ENCODE measurements around the gene ATG3. TPM values are rescaled to one million over a fixed set of nuclear protein-coding genes. Genes with fewer than 3 reads are reported as not detected.

ATG3 gene
- total RNA-seq, 2 experiments from 2014 or later = 84.6 to 109 TPM

DNA sequence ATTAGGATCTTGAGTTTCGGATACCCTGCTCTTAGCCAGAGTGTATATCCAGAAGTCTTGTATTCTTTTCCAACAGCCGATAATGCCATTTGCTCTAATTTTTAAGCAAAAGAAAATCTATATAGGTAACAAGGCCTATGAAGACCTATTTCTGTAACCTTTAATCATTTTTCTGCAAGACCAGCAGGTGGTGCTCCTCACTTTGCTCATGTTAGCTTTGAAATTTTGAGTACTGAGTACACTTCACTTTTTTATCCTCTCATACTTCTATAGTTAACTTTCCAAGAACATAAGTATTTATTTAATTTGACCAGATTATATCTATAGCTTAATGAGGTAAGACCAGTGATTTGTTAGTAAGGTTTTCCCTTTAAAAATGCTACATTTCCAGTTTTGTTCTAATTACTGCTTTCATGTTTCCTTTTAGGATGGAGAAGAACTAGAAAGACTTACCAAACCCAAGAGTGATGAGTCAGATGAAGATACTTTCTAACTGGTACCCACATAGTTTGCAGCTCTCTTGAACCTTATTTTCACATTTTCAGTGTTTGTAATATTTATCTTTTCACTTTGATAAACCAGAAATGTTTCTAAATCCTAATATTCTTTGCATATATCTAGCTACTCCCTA lies 20.6 kb upstream of the ATG3 start:
- H3K36me3 ChIP-seq (ENCODE audit: insufficient read depth, low read length) = peaks cover 79% of the 10 kb centered on the region

GRCh38 chr3:112579697-112580096 lies 17.9 kb upstream of the ATG3 start:
- Histone ChIP-seq H3K9me2 (ENCODE audit: insufficient read depth, low read length) (no peaks in the 10 kb centered on the region), H3K36me3 (ENCODE audit: insufficient read depth, low read length) (peaks cover 72% of the 10 kb centered on the region), H2AFZ (ENCODE audit: low read length) (no peak overlapping the region), H4K20me1 (ENCODE audit: insufficient read depth, low read length) (no peaks in the 10 kb centered on the region), H3K4me1 (ENCODE audit: insufficient read depth, low read length, poor library complexity, severe bottlenecking) (peaks cover 9% of the 10 kb centered on the region), H3K27ac (ENCODE audit: low read depth, low read length, poor library complexity, severe bottlenecking) (no peak overlapping the region), H3K9me3 (ENCODE audit: low read length) (no peaks in the 10 kb centered on the region), H3K4me3 (ENCODE audit: low read depth, low read length, poor library complexity, severe bottlenecking) (no peak overlapping the region), H3K4me2 (ENCODE audit: low read length) (no peak overlapping the region), H3K79me2 (ENCODE audit: insufficient read depth, low read depth, low read length) (no peaks in the 10 kb centered on the region)
- intact Hi-C loops (cut with micrococcal nuclease; ENCODE audit: unreplicated experiment) = no loop called here
- TF ChIP-seq EZH2phosphoT487 (IDR thresholded peaks at IDR 0.05; ENCODE audit: borderline replicate concordance, low read depth, low read length) = no peak
- TF ChIP-seq CTCF (conservative IDR thresholded peaks at IDR 0.05; ENCODE audit: low read length) = no peak
- POLR2A ChIA-PET = interaction anchor here (1.0 to 3.5 kb wide), 2 partner anchors 11 to 28 kb away, joined by 3 to 13 read pairs; no protein-coding TSS in a partner anchor
- BruUV-seq (replicated peaks) = no TSS peak
- CTCF ChIA-PET (ENCODE audit: unreplicated experiment) = no interaction called here
- no peak for DNase-seq (ENCODE audit: low spot score)

More for the DNA sequence above, 20.6 kb upstream of the ATG3 start:
- BruUV-seq (replicated peaks) = no TSS peak
- POLR2A ChIA-PET = interaction anchor here (0.7 to 2.2 kb wide), 4 partner anchors 11 to 287 kb away, joined by 3 to 7 read pairs (median 4); partner anchors contain the start of genes ATG3 and SLC35A5
- peak; percentile 88 for TF ChIP-seq CTCF (conservative IDR thresholded peaks at IDR 0.05; ENCODE audit: low read length)
- TF ChIP-seq EZH2phosphoT487 (IDR thresholded peaks at IDR 0.05; ENCODE audit: borderline replicate concordance, low read depth, low read length) = no peak
- peak; percentile 36 for DNase-seq (ENCODE audit: low spot score)
- no peaks in the 10 kb centered on the region for H3K79me2 ChIP-seq (ENCODE audit: insufficient read depth, low read depth, low read length)
- CTCF ChIA-PET (ENCODE audit: unreplicated experiment) = no interaction called here
- no peaks in the 10 kb centered on the region for H3K9me3 ChIP-seq (ENCODE audit: low read length)
- H3K9me2 ChIP-seq (ENCODE audit: insufficient read depth, low read length) = no peaks in the 10 kb centered on the region
- no peak overlapping the region for H3K27ac ChIP-seq (ENCODE audit: low read depth, low read length, poor library complexity, severe bottlenecking)
- H2AFZ ChIP-seq (ENCODE audit: low read length) = no peak overlapping the region
- intact Hi-C loops (cut with micrococcal nuclease; ENCODE audit: unreplicated experiment) = no loop called here
- H3K4me1 ChIP-seq (ENCODE audit: insufficient read depth, low read length, poor library complexity, severe bottlenecking) = peaks cover 18% of the 10 kb centered on the region
- H3K4me2 ChIP-seq (ENCODE audit: low read length) = no peak overlapping the region
- no peak overlapping the region for H3K4me3 ChIP-seq (ENCODE audit: low read depth, low read length, poor library complexity, severe bottlenecking)
- no peaks in the 10 kb centered on the region for H4K20me1 ChIP-seq (ENCODE audit: insufficient read depth, low read length)

- POLR2A ChIA-PET = interaction anchor here (1.0 to 3.5 kb wide), 3 partner anchors 11 to 33 kb away, joined by 3 to 13 read pairs (median 3); no protein-coding TSS in a partner anchor
- no peak overlapping the region for H3K4me2 ChIP-seq (ENCODE audit: low read length)
- DNase-seq (ENCODE audit: low spot score) = peak; percentile 9
Observed at GRCh38 chr3:112579232-112579631, 17.5 kb upstream of the ATG3 start.

More at GRCh38 chr3:112579232-112579631, 17.5 kb upstream of the ATG3 start:
- no peak for TF ChIP-seq EZH2phosphoT487 (IDR thresholded peaks at IDR 0.05; ENCODE audit: borderline replicate concordance, low read depth, low read length)
- no peaks in the 10 kb centered on the region for H3K79me2 ChIP-seq (ENCODE audit: insufficient read depth, low read depth, low read length)
- peaks cover 9% of the 10 kb centered on the region for H3K4me1 ChIP-seq (ENCODE audit: insufficient read depth, low read length, poor library complexity, severe bottlenecking)
- no peaks in the 10 kb centered on the region for H3K9me2 ChIP-seq (ENCODE audit: insufficient read depth, low read length)
- no peak overlapping the region for H3K27ac ChIP-seq (ENCODE audit: low read depth, low read length, poor library complexity, severe bottlenecking)
- H2AFZ ChIP-seq (ENCODE audit: low read length) = no peak overlapping the region
- H3K9me3 ChIP-seq (ENCODE audit: low read length) = no peaks in the 10 kb centered on the region
- intact Hi-C loops (cut with micrococcal nuclease; ENCODE audit: unreplicated experiment) = no loop called here
- no peaks in the 10 kb centered on the region for H4K20me1 ChIP-seq (ENCODE audit: insufficient read depth, low read length)
- no peak overlapping the region for H3K4me3 ChIP-seq (ENCODE audit: low read depth, low read length, poor library complexity, severe bottlenecking)
- CTCF ChIA-PET (ENCODE audit: unreplicated experiment) = no interaction called here
- no TSS peak for BruUV-seq (replicated peaks)
- H3K36me3 ChIP-seq (ENCODE audit: insufficient read depth, low read length) = peaks cover 69% of the 10 kb centered on the region
